Esophagus muscularis mucosa (tissue), 3 donors: Measurements from ENCODE around the gene MRPL24.

ENCODE experiments used
- CTCF ChIP-seq, 3 experiments: fragments of 200-600 bp in 2 of 3; fragments of 450-650 bp in 1 of 3; sonication (generic) in 2 of 3; IDR thresholded peaks; one replicate each; pipeline ENCODE4 v1.5.1; 2017 to 2019; ENCODE audit warnings: antibody characterized with exemption in 3 of 3, mild to moderate bottlenecking in 2 of 3, moderate library complexity in 1 of 3
- POLR2A ChIP-seq: fragments of 450-650 bp; IDR thresholded peaks from one replicate; pipeline ENCODE4 v1.6.1; 2017; ENCODE audit warnings: antibody characterized with exemption, moderate library complexity, mild to moderate bottlenecking, low read depth
- POLR2AphosphoS5 ChIP-seq, 2 donors: sonication (generic); formaldehyde crosslinking; IDR thresholded peaks; one replicate each; pipeline ENCODE4 v1.6.1; 2017; ENCODE audit warnings: antibody characterized with exemption in 2 of 2

- TF ChIP-seq CTCF (IDR thresholded peaks at IDR 0.05) (no peak), POLR2A (no peak), POLR2AphosphoS5 (IDR thresholded peaks at IDR 0.05) (no peak)
These were observed 19.4 kb upstream of the MRPL24 start for GRCh38 chr1:156760092-156760795.
